Osteoblast (primary cell): ENCODE data around the gene IL4R. TPM values are rescaled to one million over a fixed set of nuclear protein-coding genes. Genes with fewer than 3 reads are reported as not detected.

Experiments
- DNase-seq: peaks from one replicate; pipeline ENCODE4 v3.0.0; 2011; ENCODE audit warnings: low spot score, mixed read lengths; ENCODE audit not compliant: insufficient read length; ENCODE audit errors: missing footprints
- H2AFZ ChIP-seq: 2 replicates; pipeline ENCODE4 v1.6.0; 2011; ENCODE audit warnings: mild to moderate bottlenecking, low read length
- H3K27ac ChIP-seq: 2 replicates; pipeline ENCODE4 v1.5.1; 2011; ENCODE audit warnings: mild to moderate bottlenecking, low read depth, low read length, moderate library complexity
- H3K27me3 ChIP-seq: 2 replicates; pipeline ENCODE4 v1.6.0; 2012; ENCODE audit warnings: mild to moderate bottlenecking, control low read depth, inconsistent platforms, low read length, moderate library complexity; ENCODE audit not compliant: insufficient read depth
- H3K36me3 ChIP-seq: 2 replicates; pipeline ENCODE4 v1.5.1; 2011; ENCODE audit warnings: mild to moderate bottlenecking, low read length, control low read depth, moderate library complexity; ENCODE audit not compliant: insufficient read depth
- H3K4me1 ChIP-seq: 2 replicates; pipeline ENCODE4 v1.5.1; 2011; ENCODE audit warnings: mild to moderate bottlenecking, low read length, control low read depth, moderate library complexity; ENCODE audit not compliant: insufficient read depth
- H3K4me2 ChIP-seq: 2 replicates; pipeline ENCODE4 v1.6.0; 2011; ENCODE audit warnings: mild to moderate bottlenecking, low read length; ENCODE audit not compliant: insufficient read depth
- H3K4me3 ChIP-seq: fragments of 200-600 bp; sonication (generic); 3 replicates; pipeline ENCODE4 v1.5.1; 2012; ENCODE audit warnings: mild to moderate bottlenecking, low read length, inconsistent platforms; ENCODE audit not compliant: insufficient read depth
- H3K79me2 ChIP-seq: 2 replicates; pipeline ENCODE4 v1.6.0; 2012; ENCODE audit warnings: mild to moderate bottlenecking, low read length, control low read depth, inconsistent platforms; ENCODE audit not compliant: insufficient read depth
- H3K9me3 ChIP-seq: 2 replicates; pipeline ENCODE4 v1.5.1; 2011; ENCODE audit warnings: low read depth, low read length, control low read depth
- H4K20me1 ChIP-seq: 2 replicates; pipeline ENCODE4 v1.6.0; 2012; ENCODE audit warnings: mild to moderate bottlenecking, low read length, control low read depth; ENCODE audit not compliant: insufficient read depth
- total RNA-seq: library from RNA; depleted of rRNA; stranded (reverse); fragments of >200 nt; gene quantifications from 2 replicates; pipeline ENCODE4 v1.2.3, GENCODE V29; 2012
- TF ChIP-seq, protein P1 (sequence below): IDR thresholded peaks from 2 replicates; pipeline ENCODE4 v1.5.1; 2011; ENCODE audit warnings: mild to moderate bottlenecking, low read depth, low read length, moderate library complexity; ENCODE audit errors: extremely low read depth

IL4R gene
- total RNA-seq, 1 donor, result 32.9 TPM

GRCh38 chr16:27405546-27406451 is 92.0 kb downstream of the IL4R start:
- H3K27me3 ChIP-seq, result no peaks in the 10 kb centered on the region
- no peaks in the 10 kb centered on the region for H3K79me2 ChIP-seq
- no peaks in the 10 kb centered on the region for H3K36me3 ChIP-seq
- H3K27ac ChIP-seq, result no peak overlapping the region
- peaks cover 34% of the 10 kb centered on the region for H3K4me1 ChIP-seq
- H2AFZ ChIP-seq, result peak overlapping the region; percentile 52
- no peaks in the 10 kb centered on the region for H3K9me3 ChIP-seq
- peak; percentile 52 for DNase-seq
- TF ChIP-seq, protein P1, sequence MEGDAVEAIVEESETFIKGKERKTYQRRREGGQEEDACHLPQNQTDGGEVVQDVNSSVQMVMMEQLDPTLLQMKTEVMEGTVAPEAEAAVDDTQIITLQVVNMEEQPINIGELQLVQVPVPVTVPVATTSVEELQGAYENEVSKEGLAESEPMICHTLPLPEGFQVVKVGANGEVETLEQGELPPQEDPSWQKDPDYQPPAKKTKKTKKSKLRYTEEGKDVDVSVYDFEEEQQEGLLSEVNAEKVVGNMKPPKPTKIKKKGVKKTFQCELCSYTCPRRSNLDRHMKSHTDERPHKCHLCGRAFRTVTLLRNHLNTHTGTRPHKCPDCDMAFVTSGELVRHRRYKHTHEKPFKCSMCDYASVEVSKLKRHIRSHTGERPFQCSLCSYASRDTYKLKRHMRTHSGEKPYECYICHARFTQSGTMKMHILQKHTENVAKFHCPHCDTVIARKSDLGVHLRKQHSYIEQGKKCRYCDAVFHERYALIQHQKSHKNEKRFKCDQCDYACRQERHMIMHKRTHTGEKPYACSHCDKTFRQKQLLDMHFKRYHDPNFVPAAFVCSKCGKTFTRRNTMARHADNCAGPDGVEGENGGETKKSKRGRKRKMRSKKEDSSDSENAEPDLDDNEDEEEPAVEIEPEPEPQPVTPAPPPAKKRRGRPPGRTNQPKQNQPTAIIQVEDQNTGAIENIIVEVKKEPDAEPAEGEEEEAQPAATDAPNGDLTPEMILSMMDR, result no peak
- H4K20me1 ChIP-seq, result no peaks in the 10 kb centered on the region
- H3K4me2 ChIP-seq, result no peak overlapping the region
- H3K4me3 ChIP-seq, result no peak overlapping the region

- Histone ChIP-seq H3K4me3 (no peak overlapping the region), H3K4me2 (no peak overlapping the region), H3K79me2 (no peaks in the 10 kb centered on the region), H3K36me3 (no peaks in the 10 kb centered on the region), H3K9me3 (no peaks in the 10 kb centered on the region), H3K4me1 (peaks cover 26% of the 10 kb centered on the region), H2AFZ (no peak overlapping the region), H4K20me1 (no peaks in the 10 kb centered on the region), H3K27me3 (no peaks in the 10 kb centered on the region), H3K27ac (no peak overlapping the region)
- no peak for DNase-seq
- TF ChIP-seq, protein P1, result no peak
Measured at GRCh38 chr16:27406511-27407128, 92.8 kb downstream of the IL4R start.

DNA sequence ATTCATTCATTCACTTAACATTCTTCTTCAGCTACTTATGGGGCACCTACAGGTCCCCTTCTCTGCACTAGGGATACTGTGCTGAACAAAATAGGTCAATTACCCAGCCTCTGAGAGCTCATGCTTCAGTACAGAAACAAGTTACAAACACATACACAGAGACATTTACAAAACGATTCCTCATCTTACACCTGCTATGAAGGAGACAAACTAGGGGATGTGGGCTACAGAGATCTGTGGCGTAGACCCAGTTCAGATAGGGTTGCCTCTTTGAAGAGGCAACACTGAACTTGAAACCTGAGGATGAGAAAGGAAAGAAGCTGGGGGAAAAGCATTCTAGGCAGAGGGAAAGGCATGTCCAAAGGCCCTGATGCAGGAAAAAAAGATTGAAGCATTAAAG is 93.4 kb downstream of the IL4R start:
- H3K27ac ChIP-seq, result no peak overlapping the region
- no peak overlapping the region for H3K4me2 ChIP-seq
- H3K79me2 ChIP-seq, result no peaks in the 10 kb centered on the region
- no peaks in the 10 kb centered on the region for H3K9me3 ChIP-seq
- H3K4me1 ChIP-seq, result peaks cover 22% of the 10 kb centered on the region
- DNase-seq, result no peak
- H4K20me1 ChIP-seq, result no peaks in the 10 kb centered on the region
- H3K36me3 ChIP-seq, result no peaks in the 10 kb centered on the region
- no peak overlapping the region for H2AFZ ChIP-seq
- H3K27me3 ChIP-seq, result no peaks in the 10 kb centered on the region
- H3K4me3 ChIP-seq, result no peak overlapping the region
- TF ChIP-seq, protein P1, result no peak

- peak overlapping the region; percentile 18 for H3K4me2 ChIP-seq
- TF ChIP-seq, protein P1, result no peak
- no peaks in the 10 kb centered on the region for H3K27me3 ChIP-seq
- no peaks in the 10 kb centered on the region for H3K9me3 ChIP-seq
- H4K20me1 ChIP-seq, result no peaks in the 10 kb centered on the region
- no peaks in the 10 kb centered on the region for H3K36me3 ChIP-seq
- no peaks in the 10 kb centered on the region for H3K79me2 ChIP-seq
- no peak overlapping the region for H3K4me3 ChIP-seq
- peak; percentile 86 for DNase-seq
- H3K4me1 ChIP-seq, result peaks cover 14% of the 10 kb centered on the region
- no peak overlapping the region for H2AFZ ChIP-seq
- H3K27ac ChIP-seq, result no peak overlapping the region
Measured at GRCh38 chr16:27408012-27408601, 94.3 kb downstream of the IL4R start.
